ENCODE measurements around the gene TERT. TPM values are rescaled to one million over a fixed set of nuclear protein-coding genes. Genes with fewer than 3 reads are reported as not detected.

The TERT gene
- total RNA-seq, 4 donors from 2014 or later: not detected

DNA sequence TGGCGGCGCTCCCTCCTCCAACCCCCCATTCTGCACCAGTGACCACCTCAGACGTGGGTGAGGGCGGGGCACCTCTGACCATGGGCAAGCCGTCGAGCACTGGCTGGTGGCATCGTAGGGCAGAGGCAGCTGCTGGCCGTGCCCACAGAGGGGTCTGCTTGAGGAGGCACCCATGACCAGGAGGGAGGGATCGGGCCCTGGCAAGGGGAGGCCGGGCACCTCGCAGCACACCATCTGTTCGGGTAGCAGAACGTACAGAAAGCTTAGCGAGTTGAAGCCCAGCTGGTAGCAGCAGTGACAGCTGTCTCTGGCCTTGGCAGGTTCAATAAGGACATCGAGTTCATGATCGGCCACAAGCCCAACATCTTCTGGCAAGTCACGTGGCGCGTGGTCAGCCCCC is 74.0 kb downstream of the TERT start:
- Histone ChIP-seq H3K27me3 (peaks cover 7% of the 10 kb centered on the region), H3K4me3 (no peak overlapping the region), H3K4me1 (no peaks in the 10 kb centered on the region), H3K9me3 (no peaks in the 10 kb centered on the region), H3K36me3 (no peaks in the 10 kb centered on the region), H3K27ac (no peak overlapping the region)
- WGBS, 2 donors (ENCODE audit: low coverage in 1 of 2): 93% methylated on average over 17 of the region's 19 CpGs; no CpG with 5 or more reads in 1 of the 2 donors
- TF ChIP-seq, protein P1, sequence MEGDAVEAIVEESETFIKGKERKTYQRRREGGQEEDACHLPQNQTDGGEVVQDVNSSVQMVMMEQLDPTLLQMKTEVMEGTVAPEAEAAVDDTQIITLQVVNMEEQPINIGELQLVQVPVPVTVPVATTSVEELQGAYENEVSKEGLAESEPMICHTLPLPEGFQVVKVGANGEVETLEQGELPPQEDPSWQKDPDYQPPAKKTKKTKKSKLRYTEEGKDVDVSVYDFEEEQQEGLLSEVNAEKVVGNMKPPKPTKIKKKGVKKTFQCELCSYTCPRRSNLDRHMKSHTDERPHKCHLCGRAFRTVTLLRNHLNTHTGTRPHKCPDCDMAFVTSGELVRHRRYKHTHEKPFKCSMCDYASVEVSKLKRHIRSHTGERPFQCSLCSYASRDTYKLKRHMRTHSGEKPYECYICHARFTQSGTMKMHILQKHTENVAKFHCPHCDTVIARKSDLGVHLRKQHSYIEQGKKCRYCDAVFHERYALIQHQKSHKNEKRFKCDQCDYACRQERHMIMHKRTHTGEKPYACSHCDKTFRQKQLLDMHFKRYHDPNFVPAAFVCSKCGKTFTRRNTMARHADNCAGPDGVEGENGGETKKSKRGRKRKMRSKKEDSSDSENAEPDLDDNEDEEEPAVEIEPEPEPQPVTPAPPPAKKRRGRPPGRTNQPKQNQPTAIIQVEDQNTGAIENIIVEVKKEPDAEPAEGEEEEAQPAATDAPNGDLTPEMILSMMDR (IDR thresholded peaks at IDR 0.05): no peak
- intact Hi-C loops (cut with DNase I; ENCODE audit: low total_unique reads): no loop called here
- no peak for DNase-seq
- in situ Hi-C loops (cut with MboI; ENCODE audit: low pct_ligation_motif_present in 1 of 4, low pct_unique_long_range_greater_than_20kb in 1 of 4, low sequenced_read_pairs in 3 of 4): no loop called here

DNA sequence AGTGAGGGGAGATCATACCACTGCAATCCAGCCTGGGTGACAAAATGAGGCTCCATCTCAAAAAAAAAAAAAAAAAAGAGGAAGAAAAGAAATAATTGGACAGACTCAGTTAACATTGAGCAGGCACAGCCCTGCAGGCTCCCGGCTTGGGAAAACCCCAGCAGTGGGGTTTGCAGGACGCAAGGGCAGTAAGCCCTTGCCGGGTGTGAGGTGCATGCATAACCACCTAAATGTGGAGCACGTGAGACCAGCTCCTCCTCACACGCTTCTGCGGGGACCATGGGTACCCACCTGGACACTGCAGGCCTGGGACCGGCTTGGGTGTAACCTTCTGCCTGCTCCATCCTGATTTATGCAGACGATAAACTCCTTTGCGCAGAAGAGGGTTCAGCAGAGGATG is 74.5 kb downstream of the TERT start:
- 86 to 100% methylated on average over 2 to 9 of the region's 9 CpGs for WGBS, 2 donors (ENCODE audit: low coverage in 1 of 2)
- Histone ChIP-seq H3K27me3 (peaks cover 7% of the 10 kb centered on the region), H3K4me3 (no peak overlapping the region), H3K4me1 (no peaks in the 10 kb centered on the region), H3K9me3 (no peaks in the 10 kb centered on the region), H3K36me3 (no peaks in the 10 kb centered on the region), H3K27ac (no peak overlapping the region)
- intact Hi-C loops (cut with DNase I; ENCODE audit: low total_unique reads): no loop called here
- TF ChIP-seq EP300 (IDR thresholded peaks at IDR 0.05; ENCODE audit: low read depth): no peak
- no peak for DNase-seq
- in situ Hi-C loops (cut with MboI; ENCODE audit: low pct_ligation_motif_present in 1 of 4, low pct_unique_long_range_greater_than_20kb in 1 of 4, low sequenced_read_pairs in 3 of 4): no loop called here

DNA sequence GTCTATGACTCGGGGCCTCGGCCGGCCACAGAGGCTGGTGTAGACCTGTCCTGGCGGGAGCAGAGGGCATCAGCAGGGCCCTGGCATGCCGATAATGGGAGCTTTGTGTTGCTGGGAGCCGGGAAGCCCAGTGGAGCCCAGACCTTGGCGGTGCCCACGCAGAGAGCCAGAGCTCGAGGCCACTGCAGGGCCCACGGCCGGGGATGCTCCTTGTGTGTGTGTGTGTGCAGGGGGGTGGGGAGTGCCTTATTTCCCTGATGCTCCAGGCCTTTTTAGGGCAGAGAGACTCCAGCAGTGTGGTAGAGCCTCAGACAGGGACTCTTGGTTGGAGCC is 75.1 kb downstream of the TERT start:
- no peaks in the 10 kb centered on the region for H3K9me3 ChIP-seq
- H3K4me1 ChIP-seq: no peaks in the 10 kb centered on the region
- in situ Hi-C loops (cut with MboI; ENCODE audit: low pct_ligation_motif_present in 1 of 4, low pct_unique_long_range_greater_than_20kb in 1 of 4, low sequenced_read_pairs in 3 of 4): no loop called here
- intact Hi-C loops (cut with DNase I; ENCODE audit: low total_unique reads): no loop called here
- WGBS, 2 donors (ENCODE audit: low coverage in 1 of 2): 88% methylated on average over 3 of the region's 11 CpGs; no CpG with 5 or more reads in 1 of the 2 donors
- no peak for DNase-seq
- peaks cover 7% of the 10 kb centered on the region for H3K27me3 ChIP-seq
- no peaks in the 10 kb centered on the region for H3K36me3 ChIP-seq
- no peak overlapping the region for H3K4me3 ChIP-seq
- no peak overlapping the region for H3K27ac ChIP-seq
- TF ChIP-seq EP300 (IDR thresholded peaks at IDR 0.05; ENCODE audit: low read depth): no peak
- no peak for TF ChIP-seq POLR2A (IDR thresholded peaks at IDR 0.05)
- TF ChIP-seq POLR2AphosphoS5 (IDR thresholded peaks at IDR 0.05): no peak
- TF ChIP-seq, protein P1 (IDR thresholded peaks at IDR 0.05): no peak

DNA sequence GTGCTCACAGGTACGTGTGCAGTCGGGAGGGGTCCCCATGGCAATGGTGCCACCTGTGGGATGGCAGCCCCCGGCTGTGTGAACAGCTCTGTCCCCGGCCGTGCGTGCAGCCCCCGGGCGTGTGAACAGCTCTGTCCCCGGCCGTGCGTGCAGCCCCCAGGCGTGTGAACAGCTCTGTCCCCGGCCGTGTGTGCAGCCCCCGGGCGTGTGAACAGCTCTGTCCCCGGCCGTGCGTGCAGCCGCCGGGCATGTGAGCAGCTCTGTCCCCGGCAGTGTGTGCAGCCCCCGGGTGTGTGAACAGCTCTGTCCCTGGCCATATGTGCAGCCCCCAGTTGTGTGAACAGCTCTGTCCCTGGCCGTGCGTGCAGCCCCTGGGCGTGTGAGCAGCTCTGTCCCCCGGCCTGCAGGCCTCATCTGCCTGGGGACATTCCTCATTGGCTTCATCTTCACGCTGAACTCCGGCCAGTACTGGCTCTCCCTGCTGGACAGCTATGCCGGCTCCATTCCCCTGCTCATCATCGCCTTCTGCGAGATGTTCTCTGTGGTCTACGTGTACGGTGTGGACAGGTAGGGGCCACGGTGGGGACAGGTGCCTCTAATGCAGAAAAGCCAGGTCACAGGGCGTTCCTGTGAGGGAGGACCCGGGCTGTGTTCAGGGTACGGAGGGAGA is 75.6 kb downstream of the TERT start:
- peaks cover 3% of the 10 kb centered on the region for H3K27me3 ChIP-seq
- H3K9me3 ChIP-seq: no peaks in the 10 kb centered on the region
- H3K4me3 ChIP-seq: no peak overlapping the region
- no peak for DNase-seq
- TF ChIP-seq POLR2AphosphoS5 (IDR thresholded peaks at IDR 0.05) (no peak), POLR2A (IDR thresholded peaks at IDR 0.05) (no peak), EP300 (IDR thresholded peaks at IDR 0.05; ENCODE audit: low read depth) (no peak)
- TF ChIP-seq, protein P1 (IDR thresholded peaks at IDR 0.05): no peak
- no peaks in the 10 kb centered on the region for H3K4me1 ChIP-seq
- H3K27ac ChIP-seq: no peak overlapping the region
- in situ Hi-C loops (cut with MboI; ENCODE audit: low pct_ligation_motif_present in 1 of 4, low pct_unique_long_range_greater_than_20kb in 1 of 4, low sequenced_read_pairs in 3 of 4) (no loop called here), intact Hi-C loops (cut with DNase I; ENCODE audit: low total_unique reads) (no loop called here)
- H3K36me3 ChIP-seq: no peaks in the 10 kb centered on the region
- WGBS, 2 donors (ENCODE audit: low coverage in 1 of 2): 84 to 100% methylated on average over 2 to 34 of the region's 38 CpGs
